HG02798 (cell line): ENCODE measurements around the gene UBL3.

Experiments
- ATAC-seq: cut with Tn5 transposase; IDR thresholded peaks from one replicate; pipeline ENCODE4 v1.9.1; 2021; ENCODE audit warnings: mild to moderate bottlenecking; ENCODE audit not compliant: unreplicated experiment, poor library complexity

The UBL3 gene

GRCh38 chr13:29850213-29850898, at the start of gene UBL3:
Gene UBL3, minus strand, starts transcription at chr13:29850617. Its CDS starts 1,079 bp downstream, at chr13:29849538.
- ATAC-seq = peak; percentile 94

GRCh38 chr13:29897102-29897501, 46.7 kb upstream of the UBL3 start:
- no peak for ATAC-seq

GRCh38 chr13:29893438-29893837, 43.0 kb upstream of the UBL3 start:
- no peak for ATAC-seq

- no peak for ATAC-seq
Observed at GRCh38 chr13:29892151-29892550, 41.7 kb upstream of the UBL3 start.

GRCh38 chr13:29889111-29889510, 38.7 kb upstream of the UBL3 start:
- ATAC-seq = no peak

GRCh38 chr13:29888306-29888705, 37.9 kb upstream of the UBL3 start:
- no peak for ATAC-seq

GRCh38 chr13:29887686-29888085, 37.3 kb upstream of the UBL3 start:
- no peak for ATAC-seq

- no peak for ATAC-seq
Observed at GRCh38 chr13:29887030-29887557, 36.7 kb upstream of the UBL3 start.

GRCh38 chr13:29886446-29886845, 36.0 kb upstream of the UBL3 start:
- no peak for ATAC-seq

GRCh38 chr13:29885989-29886388, 35.6 kb upstream of the UBL3 start:
- ATAC-seq = no peak

- no peak for ATAC-seq
Observed at GRCh38 chr13:29884671-29885430, 34.4 kb upstream of the UBL3 start.

GRCh38 chr13:29883941-29884518, 33.6 kb upstream of the UBL3 start:
- no peak for ATAC-seq

GRCh38 chr13:29882076-29882475, 31.7 kb upstream of the UBL3 start:
- no peak for ATAC-seq

GRCh38 chr13:29878101-29878500, 27.7 kb upstream of the UBL3 start:
- ATAC-seq = no peak

- ATAC-seq = no peak
Observed at GRCh38 chr13:29877456-29878078, 27.1 kb upstream of the UBL3 start.

GRCh38 chr13:29875646-29876045, 25.2 kb upstream of the UBL3 start:
- ATAC-seq = no peak

GRCh38 chr13:29868581-29868980, 18.2 kb upstream of the UBL3 start:
- ATAC-seq = no peak

- ATAC-seq = no peak
Observed at GRCh38 chr13:29865934-29866333, 15.5 kb upstream of the UBL3 start.

- no peak for ATAC-seq
Observed at GRCh38 chr13:29861694-29862110, 11.3 kb upstream of the UBL3 start.

- no peak for ATAC-seq
Observed at GRCh38 chr13:29859971-29860370, 9.6 kb upstream of the UBL3 start.

GRCh38 chr13:29858667-29859066, 8.2 kb upstream of the UBL3 start:
- no peak for ATAC-seq
